ENCODE measurements around the gene SESN1.
A peak's percentile ranks its signal among the peaks of the same experiment; 100 is the strongest.

SESN1 gene

GRCh38 chr6:108953681-108954080 lies 141.0 kb downstream of the SESN1 start:
- no peak for DNase-seq

- DNase-seq: no peak
Measured at GRCh38 chr6:108952776-108953486, 141.7 kb downstream of the SESN1 start.

- DNase-seq: no peak
Measured at GRCh38 chr6:108951351-108951953, 143.2 kb downstream of the SESN1 start.

GRCh38 chr6:108948181-108948661 lies 146.4 kb downstream of the SESN1 start:
- no peak for DNase-seq

GRCh38 chr6:108947114-108947854 lies 147.4 kb downstream of the SESN1 start:
- no peak for DNase-seq

- DNase-seq: no peak
Measured at GRCh38 chr6:108946695-108947094, 148.0 kb downstream of the SESN1 start.

GRCh38 chr6:108945681-108946159 lies 148.9 kb downstream of the SESN1 start:
- no peak for DNase-seq

GRCh38 chr6:108944707-108945680 lies 149.7 kb downstream of the SESN1 start:
- DNase-seq: no peak

GRCh38 chr6:108944071-108944470 lies 150.6 kb downstream of the SESN1 start:
- DNase-seq: no peak

GRCh38 chr6:108942556-108943492 lies 151.8 kb downstream of the SESN1 start:
- DNase-seq: peak in 1 of 2 donors; percentile 42

GRCh38 chr6:108941859-108942258 lies 152.8 kb downstream of the SESN1 start:
- DNase-seq: no peak

- no peak for DNase-seq
Measured at GRCh38 chr6:108941281-108941680, 153.4 kb downstream of the SESN1 start.

GRCh38 chr6:108940741-108941140 lies 153.9 kb downstream of the SESN1 start:
- no peak for DNase-seq

- no peak for DNase-seq
Measured at GRCh38 chr6:108937170-108937569, 157.5 kb downstream of the SESN1 start.
